ENCODE results near the gene CAPN13.

CAPN13 gene

DNA sequence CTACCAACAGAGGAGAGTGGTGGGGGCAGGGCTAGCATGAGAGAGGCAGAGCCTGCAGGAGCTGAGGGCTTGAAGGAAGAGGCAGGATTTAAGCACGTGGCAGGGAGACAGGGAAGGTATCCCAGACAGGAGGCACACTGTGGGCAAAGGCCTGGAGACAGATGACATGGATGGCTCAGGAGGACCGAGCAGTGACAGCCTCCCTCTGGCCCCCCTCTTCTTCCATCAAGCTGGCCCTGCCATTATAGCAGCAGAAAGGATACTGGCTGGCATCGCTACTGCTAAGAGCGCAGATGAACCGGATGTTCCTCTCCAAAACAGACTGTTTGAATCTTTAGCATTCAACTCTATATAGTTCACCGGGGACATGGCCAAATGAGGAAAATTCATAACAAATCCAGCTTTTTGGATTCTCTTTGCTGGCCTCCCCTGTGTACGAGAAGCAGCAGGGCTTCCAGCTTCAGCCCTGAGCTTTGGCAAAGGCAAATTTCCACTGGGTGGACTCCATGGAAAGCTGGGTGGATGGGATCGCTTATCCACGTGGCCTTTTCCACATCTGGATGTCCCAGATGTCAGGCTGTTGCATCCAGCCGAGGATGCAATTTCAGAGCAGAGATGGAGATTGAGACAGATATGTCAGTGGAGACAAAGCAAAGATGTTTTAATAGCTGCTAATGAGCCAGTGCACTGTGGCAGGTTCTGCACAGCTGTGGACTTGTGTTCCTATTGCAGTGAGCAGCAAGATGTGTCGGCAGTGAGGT, 36.2 kb downstream of the CAPN13 start:
- H3K27me3 ChIP-seq = peaks cover 0 to 22% of the 10 kb centered on the region in 2 donors
- no peaks in the 10 kb centered on the region for H3K4me1 ChIP-seq
- H3K27ac ChIP-seq = no peak overlapping the region
- TF ChIP-seq, protein P1, sequence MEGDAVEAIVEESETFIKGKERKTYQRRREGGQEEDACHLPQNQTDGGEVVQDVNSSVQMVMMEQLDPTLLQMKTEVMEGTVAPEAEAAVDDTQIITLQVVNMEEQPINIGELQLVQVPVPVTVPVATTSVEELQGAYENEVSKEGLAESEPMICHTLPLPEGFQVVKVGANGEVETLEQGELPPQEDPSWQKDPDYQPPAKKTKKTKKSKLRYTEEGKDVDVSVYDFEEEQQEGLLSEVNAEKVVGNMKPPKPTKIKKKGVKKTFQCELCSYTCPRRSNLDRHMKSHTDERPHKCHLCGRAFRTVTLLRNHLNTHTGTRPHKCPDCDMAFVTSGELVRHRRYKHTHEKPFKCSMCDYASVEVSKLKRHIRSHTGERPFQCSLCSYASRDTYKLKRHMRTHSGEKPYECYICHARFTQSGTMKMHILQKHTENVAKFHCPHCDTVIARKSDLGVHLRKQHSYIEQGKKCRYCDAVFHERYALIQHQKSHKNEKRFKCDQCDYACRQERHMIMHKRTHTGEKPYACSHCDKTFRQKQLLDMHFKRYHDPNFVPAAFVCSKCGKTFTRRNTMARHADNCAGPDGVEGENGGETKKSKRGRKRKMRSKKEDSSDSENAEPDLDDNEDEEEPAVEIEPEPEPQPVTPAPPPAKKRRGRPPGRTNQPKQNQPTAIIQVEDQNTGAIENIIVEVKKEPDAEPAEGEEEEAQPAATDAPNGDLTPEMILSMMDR (IDR thresholded peaks at IDR 0.05) = no peak
- H3K36me3 ChIP-seq = no peaks in the 10 kb centered on the region
- no peak overlapping the region for H3K4me3 ChIP-seq
- intact Hi-C loops (cut with DNase I; ENCODE audit: low total_unique reads) = no loop called here
- DNase-seq = no peak
- H3K9me3 ChIP-seq = no peaks in the 10 kb centered on the region

DNA sequence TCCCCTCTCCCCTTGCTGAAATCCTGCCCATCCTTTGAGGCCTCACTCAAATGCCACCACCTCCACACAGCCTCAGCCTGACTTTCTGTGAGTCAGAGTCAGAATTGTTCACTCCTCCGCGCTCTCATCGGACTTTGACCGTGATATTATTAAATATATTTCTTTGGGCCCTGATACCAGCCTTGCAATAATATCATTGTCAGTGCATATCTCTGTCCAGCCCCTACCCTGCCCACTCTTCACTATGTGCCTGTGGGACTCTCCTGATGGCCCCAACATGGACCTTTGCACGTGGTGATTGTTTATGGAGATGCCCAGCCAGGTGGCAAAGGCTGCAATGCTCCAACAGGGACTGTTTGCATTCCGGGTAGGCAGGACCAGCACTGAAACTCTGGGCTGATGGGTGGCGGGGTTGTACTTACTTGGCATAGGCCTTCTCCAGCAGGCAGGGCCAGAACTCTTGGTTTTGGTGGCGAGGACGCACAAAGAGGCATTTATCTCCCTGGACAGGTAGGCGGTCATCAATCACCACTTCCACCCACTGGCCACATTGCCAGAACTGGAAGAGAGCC, 37.3 kb downstream of the CAPN13 start:
- Histone ChIP-seq H3K4me1 (no peaks in the 10 kb centered on the region), H3K27me3 (peaks cover 0 to 26% of the 10 kb centered on the region in 2 donors), H3K27ac (no peak overlapping the region), H3K4me3 (no peak overlapping the region), H3K9me3 (no peaks in the 10 kb centered on the region), H3K36me3 (no peaks in the 10 kb centered on the region)
- intact Hi-C loops (cut with DNase I; ENCODE audit: low total_unique reads) = no loop called here
- DNase-seq = no peak
- TF ChIP-seq, protein P1 (IDR thresholded peaks at IDR 0.05) = no peak

DNA sequence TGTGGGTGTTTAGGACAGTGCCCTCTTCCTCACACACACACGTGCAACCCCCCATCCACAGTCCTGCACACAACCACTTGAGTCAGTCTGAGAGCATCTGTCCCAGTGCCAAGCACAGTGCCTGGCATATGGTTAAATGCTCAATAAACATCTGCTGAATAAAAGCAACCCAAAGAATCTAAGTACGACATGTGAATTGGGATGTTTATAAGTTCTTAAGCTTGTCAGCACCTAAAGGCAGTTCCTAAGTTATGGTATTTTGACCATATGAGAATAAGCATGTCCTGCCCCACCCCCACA, 37.8 kb downstream of the CAPN13 start:
- intact Hi-C loops (cut with DNase I; ENCODE audit: low total_unique reads) = no loop called here
- no peak for DNase-seq
- no peaks in the 10 kb centered on the region for H3K36me3 ChIP-seq
- no peak overlapping the region for H3K27ac ChIP-seq
- TF ChIP-seq, protein P1 (IDR thresholded peaks at IDR 0.05) = no peak
- no peak overlapping the region for H3K4me3 ChIP-seq
- no peaks in the 10 kb centered on the region for H3K4me1 ChIP-seq
- H3K9me3 ChIP-seq = no peaks in the 10 kb centered on the region
- peaks cover 0 to 26% of the 10 kb centered on the region in 2 donors for H3K27me3 ChIP-seq

DNA sequence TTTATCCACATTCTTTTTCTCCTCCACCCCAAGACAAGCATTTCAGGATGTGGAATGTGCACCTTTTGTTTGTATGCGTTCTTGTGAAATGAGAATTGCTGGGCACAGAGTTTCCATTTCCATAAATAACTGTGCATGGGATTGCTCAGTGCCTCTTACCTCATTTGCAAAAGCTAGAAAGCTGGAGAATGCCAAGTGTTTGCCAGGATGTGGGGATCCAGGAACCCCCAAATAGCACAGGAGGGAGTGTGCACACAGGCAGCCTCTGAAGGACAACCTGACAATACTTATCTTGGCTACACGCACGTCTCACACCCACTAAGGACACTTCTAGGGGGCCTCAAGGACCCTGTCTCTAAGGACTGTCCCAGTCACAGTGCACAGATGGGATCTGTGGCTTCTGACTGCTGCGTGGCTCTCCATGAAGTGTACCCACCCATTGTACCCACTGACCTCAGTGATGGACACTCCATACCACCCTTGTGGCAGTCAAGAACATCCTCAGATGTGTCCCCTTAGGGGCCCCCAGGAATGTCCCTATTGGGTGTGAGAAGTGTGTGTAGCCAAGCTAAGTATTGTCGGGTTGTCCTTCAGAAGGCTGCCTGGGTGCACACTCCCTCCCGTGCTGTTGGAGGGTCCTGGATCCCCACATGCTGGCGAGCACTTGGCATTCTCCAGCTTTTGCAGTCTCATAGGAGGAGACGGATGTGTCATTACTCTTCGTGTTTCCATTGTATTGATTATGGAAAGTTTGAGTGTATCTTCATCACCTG, 38.4 kb downstream of the CAPN13 start:
- Histone ChIP-seq H3K27ac (no peak overlapping the region), H3K27me3 (peaks cover 0 to 29% of the 10 kb centered on the region in 2 donors), H3K9me3 (no peaks in the 10 kb centered on the region), H3K4me1 (no peaks in the 10 kb centered on the region), H3K36me3 (no peaks in the 10 kb centered on the region), H3K4me3 (no peak overlapping the region)
- intact Hi-C loops (cut with DNase I; ENCODE audit: low total_unique reads) = no loop called here
- DNase-seq = no peak
- TF ChIP-seq, protein P1 (IDR thresholded peaks at IDR 0.05) = no peak

DNA sequence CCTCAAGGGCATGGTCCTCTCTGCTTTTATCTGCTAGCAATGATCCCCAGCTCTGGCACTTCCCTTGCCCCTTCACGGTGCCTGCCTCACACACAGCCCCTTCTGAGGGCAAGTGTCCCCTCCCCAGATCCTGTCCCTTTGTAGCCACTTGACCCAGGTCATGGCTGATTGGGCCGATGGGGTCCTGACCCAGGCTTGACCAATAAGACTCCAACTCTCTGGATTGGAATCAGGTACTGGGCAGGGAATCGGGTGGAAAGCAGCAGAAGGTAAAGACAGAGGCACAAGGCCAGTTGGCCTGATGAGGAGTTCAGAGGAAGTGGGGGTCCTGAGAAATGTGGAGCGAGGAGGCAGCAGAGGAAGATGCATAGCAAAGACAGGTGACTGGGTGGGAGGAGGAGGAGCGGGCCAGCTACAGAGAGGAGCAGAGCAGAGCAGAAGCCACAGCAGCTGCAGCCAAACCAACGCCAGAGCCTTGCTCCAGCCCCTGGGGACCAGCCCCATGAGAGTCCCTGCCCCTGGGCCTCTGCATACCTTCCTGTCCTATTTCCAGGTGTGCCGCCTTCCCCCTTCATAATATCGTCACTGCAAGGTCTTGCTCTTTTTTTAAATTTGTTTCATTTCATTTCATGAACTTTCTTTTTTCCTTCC, 39.1 kb downstream of the CAPN13 start:
- Histone ChIP-seq H3K4me3 (no peak overlapping the region), H3K36me3 (no peaks in the 10 kb centered on the region), H3K27me3 (peaks cover 0 to 29% of the 10 kb centered on the region in 2 donors), H3K27ac (no peak overlapping the region), H3K9me3 (no peaks in the 10 kb centered on the region), H3K4me1 (no peaks in the 10 kb centered on the region)
- TF ChIP-seq, protein P1 (IDR thresholded peaks at IDR 0.05) = no peak
- DNase-seq = no peak
- intact Hi-C loops (cut with DNase I; ENCODE audit: low total_unique reads) = no loop called here

All from tibial artery (tissue), 4 donors.